Activated gamma-delta T cell treated with anti-CD3 and anti-CD28 coated beads, Interleukin-2, amount 50 U/mL, for 16 hours (primary cell): ENCODE results near the gene KLK5.
"Not testable (repeated sequence)": the region's sequence is repeated elsewhere in the genome, so short reads cannot be mapped to it uniquely, and the experiment has no call there.

Experiments
- DNase-seq: peaks from one replicate; pipeline ENCODE4 v3.0.0-alpha.2; 2020; ENCODE audit warnings: low read depth

The KLK5 gene, protein sequence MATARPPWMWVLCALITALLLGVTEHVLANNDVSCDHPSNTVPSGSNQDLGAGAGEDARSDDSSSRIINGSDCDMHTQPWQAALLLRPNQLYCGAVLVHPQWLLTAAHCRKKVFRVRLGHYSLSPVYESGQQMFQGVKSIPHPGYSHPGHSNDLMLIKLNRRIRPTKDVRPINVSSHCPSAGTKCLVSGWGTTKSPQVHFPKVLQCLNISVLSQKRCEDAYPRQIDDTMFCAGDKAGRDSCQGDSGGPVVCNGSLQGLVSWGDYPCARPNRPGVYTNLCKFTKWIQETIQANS

DNA sequence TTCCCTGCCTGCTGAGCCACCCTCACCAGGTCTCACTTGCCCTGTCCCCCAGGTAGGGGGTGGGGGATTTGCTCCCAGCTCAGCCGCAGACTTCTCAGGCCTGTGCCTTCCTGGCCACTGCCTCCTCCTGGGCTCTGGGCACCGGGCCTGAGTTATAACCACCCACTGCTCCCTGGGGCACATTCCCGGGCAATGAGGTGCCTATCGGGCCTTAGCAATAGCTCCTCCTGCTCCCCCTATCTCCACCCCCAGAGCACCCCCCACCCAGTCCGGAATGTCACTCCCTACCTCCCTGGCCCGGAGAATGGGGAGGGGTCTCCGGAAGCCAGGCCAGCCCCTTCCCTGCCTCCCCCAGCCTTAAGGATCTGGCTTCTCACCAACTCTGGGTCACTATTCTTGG, at the start of gene KLK5:
Gene KLK5, minus strand, starts transcription at position 129 of the 400 bp plus-strand sequence. CDS start 381 bp downstream, outside the sequence.
- no peak for DNase-seq

DNA sequence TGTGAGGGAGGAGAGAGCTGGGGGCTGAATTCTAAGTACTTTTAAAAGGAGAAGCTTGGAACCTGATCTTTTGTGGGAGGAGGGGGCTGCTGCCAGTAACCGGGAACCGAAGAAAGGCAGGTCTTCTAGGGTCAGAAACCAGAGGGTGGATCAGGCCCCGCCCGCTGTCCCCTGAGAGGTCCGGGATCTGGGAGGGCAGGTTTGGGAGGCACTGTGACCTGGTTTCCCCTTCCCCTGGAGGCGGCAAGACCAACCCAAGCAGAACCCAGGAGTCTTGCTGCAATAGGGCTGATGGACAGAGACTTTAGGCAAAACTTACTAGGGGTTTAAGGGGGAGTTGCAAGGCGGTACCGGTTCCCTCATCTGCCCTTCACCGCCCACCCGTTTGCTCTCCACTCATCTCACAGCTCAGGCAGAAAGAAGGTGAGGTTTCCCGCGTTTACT, 49.3 kb upstream of the KLK5 start:
- no peak for DNase-seq

DNA sequence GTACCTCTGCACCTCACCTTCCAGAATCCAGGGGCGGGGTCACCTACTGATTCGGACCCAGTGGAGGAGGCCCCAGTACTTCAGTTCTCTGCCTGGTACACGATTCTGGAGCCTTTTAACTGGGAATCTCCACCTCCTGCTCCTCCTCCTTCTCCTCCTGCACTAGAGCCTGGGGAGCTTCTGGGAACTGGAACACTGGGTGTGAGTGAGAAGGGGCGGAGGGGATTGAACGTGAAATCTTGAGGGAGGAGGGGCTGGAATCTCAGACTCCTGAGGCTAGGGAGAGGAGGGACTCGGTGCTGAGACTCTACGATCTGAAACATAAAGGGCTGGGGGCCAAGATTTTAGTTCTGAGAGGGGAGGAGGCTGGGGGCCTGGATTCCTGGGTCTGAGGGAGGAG, 48.7 kb upstream of the KLK5 start, which contains the start of gene KLK8:
Gene KLK8, minus strand, starts transcription at position 90 of the 400 bp plus-strand sequence. CDS start 437 bp downstream, outside the sequence.
- DNase-seq = no peak

DNA sequence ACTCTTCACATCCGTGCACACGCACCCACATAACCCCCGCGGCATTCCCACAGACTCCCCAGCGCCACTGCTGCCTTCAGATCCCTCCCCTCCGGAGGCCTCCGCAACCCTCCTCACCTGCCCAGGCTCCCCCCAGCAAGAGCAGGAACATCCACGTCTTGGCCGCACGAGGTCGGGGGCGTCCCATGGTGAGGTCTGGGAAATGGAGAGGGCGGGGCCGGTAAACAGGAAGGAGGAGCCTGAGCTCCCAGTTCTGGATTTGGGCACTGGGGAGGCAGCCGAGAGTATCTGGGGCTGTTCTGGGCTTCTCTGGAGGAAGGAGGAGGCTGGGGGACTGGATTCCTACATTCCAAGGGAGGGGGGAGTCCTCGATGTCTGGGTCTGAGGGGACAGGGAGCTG, 48.1 kb upstream of the KLK5 start:
- DNase-seq = no peak

DNA sequence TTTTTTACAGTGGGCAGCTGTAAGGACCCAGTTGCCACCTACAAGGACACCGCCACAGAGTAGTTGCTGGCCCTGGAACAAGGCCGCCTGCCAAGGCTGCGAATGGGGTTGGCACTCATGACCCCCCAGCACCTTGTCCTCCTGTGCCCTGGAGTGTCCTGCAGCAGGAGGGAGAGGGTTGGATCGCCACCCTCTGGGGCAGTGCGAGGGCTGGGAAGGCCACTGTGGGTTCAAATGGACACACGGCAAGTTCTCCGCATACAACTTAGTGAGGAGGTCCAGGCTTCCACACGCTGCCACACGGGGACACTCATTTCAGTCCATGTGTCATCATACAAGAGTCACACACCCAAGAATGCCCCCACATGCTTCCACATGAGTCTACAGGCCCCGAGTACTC, 47.6 kb upstream of the KLK5 start:
- no peak for DNase-seq

DNA sequence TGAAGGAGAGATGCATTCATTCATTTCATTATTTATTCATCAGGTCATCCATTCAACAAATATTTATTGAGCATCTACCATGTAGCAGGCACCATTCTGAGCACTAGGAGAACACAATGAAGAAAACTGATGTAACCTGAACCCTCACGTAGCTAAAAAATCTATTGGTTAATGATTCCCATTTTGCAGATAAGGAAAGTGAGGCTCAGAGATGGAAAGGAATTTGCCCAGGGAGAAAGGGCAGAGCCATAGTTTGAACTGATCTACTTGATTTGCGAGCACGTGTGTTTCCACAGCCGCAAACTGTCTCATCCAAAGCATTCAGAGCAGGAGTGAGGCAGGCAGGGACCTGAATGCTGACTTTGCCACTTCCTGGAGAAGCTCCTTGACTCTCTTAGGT, 45.8 kb upstream of the KLK5 start:
- no peak for DNase-seq

DNA sequence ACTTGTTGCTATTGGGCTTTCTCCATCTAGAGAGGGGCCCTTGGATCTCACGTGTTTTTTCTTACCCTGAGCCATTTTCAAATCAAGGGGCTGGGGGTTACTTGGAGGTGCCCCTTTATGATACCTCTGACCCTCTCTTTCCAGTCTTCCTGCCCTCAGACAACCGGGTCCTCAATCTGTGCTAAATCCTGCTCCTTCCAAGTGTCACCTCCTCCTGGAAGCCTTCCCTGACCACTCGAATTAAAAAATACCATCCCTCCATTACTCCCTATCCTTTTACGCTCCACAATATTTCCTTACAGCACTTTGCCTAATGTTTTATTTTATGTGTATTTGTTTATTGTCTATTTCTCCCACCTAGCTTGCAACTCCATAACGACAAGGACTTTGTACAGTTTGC, 45.2 kb upstream of the KLK5 start:
- DNase-seq = no peak

DNA sequence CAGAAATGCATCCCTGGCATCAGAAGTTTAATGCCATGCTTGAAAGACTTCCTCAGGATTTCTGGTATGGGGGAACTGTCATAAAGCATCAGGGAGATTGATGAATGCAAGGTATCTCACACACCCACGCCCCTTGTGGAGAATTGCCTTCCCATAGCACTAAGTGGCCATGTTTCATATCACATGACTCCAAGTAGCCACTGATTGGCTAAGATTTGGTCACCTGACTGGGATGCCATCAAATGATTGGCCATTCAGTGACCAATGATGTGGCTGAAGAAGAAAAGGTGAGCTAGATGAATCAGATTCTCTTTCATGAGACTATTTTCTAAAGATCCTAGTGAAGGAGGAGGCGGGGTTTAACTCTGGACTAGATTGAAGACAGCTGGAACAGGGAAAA, 41.3 kb upstream of the KLK5 start:
- DNase-seq = no peak

DNA sequence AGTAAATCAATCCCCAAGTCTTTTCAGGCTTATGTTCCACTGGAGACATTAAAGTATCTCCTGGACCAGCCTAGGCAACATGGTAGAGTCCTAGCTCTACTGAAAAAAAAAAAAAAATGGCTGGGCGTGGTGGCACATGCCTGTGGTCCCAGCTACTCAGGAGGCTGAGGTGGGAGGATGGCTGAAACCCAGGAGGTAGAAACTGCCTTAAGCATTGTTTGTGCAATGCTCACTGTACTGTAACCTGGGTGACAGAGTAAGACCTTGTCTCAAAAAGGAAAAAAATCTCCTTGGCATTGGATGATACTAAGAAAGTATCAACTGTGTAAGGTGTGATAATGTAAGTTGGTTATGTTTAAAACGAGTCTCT, 39.8 kb upstream of the KLK5 start:
- DNase-seq = no peak

DNA sequence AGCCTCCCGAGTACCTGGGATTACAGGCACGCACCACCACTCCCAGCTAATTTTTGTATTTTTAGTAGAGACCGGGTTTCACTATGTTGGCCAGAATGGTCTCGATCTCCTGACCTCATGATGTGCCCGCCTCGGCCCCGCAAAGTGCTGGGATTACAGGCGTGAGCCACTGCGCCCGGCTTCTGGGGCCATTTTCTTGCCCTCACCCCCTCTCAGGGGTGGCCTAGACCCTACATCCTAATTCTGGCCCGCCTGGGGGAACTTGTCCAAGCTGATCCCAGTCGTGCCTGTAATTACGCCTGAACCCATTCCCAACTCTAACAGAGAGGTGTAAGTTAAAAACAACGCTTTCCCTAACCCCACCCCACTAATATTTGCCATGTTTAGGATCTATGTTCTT, 31.6 kb upstream of the KLK5 start:
- not testable (repeated sequence) for DNase-seq

DNA sequence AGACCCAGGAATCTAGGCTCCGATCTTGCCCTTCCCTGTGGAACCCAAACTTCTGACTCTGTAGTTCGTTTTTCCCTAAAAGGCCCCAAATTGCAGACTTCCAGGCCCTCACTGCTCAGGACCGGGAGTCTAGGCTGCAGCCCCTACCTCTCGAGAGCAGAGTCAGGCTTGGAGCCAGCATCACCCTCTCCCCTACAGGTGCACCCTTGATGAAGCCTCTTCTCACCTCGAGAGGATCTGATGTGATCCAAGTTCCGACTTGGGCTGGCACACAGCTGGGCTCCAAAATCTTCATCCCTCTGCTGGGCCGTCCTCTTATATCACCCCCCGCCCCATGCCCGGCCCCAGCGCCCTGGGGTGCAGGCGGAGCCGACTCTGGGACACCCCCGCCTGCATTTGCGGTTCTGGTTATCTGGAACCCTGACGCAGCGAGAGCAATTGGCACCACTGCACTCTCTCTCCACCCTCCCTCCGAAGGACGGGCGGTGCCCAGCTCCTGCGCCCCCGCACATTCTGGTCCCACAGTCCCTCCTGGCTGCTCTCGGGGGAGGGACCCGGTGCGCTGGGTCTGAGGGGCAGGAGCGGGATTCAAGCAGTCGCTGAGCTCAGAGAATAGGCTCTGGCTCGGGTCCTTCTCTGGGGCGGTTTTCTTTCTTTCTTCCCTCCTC, 30.9 kb upstream of the KLK5 start, which contains the start of gene KLK7:
Gene KLK7, minus strand, starts transcription at position 293 of the 668 bp plus-strand sequence. CDS start 1,518 bp downstream, outside the sequence.
- no peak for DNase-seq

DNA sequence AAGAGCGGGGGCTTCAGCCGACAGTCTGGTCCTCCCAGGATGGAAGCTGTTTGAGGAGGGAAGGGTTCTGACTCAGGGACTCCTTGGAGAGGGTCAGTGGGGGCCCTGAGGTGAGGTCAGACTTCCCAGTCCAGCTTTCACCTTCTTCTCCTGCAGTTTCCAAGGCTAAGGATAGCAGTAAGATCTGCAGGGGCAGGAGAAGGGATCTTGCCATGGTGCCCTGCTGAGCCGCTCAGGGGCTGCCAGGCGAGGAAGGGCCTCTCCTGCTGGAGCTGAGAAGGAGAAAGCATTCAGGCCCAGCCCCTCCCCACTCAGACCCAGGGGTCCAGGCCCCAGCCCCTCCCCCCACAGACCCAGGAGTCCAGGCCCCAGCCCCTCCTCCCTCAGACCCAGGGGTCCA, 29.3 kb upstream of the KLK5 start:
- DNase-seq = no peak

DNA sequence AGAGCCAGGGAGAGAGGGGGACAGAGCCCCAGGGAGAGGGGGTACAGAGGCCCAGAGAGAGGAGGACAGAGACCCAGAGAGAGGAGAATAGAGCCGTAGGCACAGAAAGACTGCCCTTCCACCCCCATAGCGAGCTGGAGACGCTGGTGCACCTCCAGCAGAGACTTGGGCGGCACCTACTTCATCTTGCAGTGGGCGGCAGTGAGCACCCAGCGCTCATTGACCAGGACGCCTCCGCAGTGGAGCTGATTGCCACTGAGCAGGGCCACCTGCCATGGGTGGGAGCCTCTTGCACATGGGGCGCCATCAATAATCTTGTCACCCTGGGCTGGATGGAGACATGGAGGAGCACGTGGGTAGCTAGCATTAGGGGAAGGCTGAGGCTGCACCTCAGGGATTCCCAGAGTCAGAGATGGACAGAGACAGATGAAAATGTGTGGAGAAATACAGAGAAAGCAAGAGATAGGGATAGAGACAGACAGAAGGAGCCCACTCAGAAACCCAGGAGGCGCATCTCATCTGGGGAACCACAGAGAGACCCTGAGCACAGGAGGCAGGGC, 28.8 kb upstream of the KLK5 start:
- no peak for DNase-seq

DNA sequence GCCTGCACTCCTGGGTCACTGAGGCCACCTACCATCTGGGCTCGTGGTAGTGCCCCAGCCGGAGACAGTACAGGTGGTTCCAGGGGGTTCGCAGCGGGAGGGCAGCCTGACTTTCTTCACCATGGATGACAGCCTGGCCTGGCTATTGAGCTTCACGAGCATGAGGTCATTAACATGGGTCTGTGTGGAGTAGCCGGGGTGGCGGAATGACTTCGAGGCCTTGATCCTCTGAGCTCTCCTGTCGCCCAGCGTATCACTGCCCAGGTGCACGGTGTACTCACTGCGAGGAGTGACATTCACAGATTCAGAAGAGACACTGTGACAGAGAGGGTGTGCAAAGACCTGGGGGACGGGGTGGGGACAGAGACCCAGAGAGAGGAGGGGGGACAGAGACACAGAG, 27.4 kb upstream of the KLK5 start:
- no peak for DNase-seq

DNA sequence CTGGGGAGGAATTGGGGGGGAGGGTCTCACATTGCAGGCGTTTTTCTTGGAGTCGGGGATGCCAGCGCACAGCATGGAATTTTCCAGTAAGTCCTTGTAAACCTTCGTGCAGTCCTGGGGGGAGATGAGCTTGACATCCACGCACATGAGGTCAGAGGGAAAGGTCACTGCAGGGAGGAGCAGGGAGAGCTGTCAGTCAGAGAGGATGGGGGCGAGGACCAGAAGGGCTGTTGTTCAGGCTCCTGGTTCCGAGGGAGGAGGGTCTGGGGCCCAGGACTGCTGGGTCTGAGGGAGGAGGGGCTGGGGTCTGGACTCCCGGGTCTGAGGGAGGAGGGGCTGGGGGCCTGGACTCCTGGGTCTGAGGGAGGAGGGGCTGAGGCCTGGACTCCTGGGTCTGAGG, 26.9 kb upstream of the KLK5 start:
- no peak for DNase-seq

DNA sequence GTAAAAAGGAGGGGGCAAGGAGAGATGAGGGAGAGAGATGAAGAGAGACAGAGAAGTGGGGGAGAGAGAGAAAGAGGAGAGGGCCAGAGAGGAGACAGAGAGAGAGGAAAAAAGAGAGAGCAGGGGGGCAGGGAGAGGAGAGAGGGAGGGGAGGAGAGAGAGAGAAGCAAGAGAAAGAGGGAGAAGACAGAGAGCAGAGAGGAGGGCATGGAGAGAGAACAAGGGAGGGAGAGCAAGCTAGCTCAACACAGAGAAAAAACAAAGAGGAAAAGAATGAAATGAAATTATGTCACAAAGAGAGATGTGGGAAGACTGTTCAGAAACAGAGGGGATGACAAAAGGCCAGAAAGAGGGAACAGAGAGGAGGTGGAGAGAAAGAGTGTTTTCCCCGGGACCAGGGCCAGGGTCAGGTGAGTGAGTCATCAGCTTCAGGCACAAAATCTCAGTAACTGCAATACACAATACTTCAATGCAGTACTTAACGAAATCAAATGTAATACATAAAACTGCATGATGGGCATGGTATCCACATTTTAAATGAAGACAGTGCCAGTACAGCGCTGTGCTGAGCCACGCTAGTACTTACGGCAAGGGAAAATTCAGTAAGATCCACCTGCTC, 26.0 kb upstream of the KLK5 start:
- no peak for DNase-seq

DNA sequence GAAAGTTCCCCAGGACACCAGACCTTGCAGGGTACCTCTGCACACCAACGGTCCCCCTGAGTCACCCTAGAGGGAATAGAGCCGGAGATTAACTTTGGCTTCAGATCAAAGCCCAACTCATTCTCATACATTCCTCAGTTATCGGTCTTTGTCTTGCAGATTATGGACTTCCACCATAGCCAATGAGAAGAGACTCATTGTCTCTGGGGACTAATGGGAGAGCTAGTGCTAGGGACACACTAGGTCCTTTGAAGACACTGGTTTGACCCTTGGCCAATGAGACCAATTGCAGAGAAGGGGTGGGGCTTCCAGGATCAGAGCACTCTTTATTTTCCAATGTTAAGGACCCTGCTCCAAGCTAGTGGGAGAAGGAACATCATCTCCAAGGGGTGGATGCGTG, 24.8 kb upstream of the KLK5 start:
- DNase-seq = no peak

DNA sequence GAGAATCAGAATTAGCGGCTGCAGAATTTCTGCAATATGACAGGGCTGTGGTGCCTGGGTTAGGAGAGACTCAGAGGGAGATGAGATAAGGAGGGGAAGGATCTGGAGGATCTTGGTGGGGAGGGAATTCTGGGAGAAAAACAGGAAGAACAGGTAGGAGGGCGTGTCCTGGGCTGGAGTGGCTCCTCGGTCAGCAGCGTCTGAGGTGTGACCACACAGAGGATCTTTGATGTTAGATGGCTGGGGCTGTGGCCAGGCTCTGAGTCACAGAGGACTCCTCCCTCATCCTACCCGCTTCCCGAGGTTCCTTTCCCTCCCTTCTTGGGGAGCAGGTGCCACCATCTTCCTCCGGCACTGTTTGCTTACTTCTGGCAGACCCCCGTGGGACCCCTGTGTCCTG, 22.9 kb upstream of the KLK5 start:
- DNase-seq = no peak

DNA sequence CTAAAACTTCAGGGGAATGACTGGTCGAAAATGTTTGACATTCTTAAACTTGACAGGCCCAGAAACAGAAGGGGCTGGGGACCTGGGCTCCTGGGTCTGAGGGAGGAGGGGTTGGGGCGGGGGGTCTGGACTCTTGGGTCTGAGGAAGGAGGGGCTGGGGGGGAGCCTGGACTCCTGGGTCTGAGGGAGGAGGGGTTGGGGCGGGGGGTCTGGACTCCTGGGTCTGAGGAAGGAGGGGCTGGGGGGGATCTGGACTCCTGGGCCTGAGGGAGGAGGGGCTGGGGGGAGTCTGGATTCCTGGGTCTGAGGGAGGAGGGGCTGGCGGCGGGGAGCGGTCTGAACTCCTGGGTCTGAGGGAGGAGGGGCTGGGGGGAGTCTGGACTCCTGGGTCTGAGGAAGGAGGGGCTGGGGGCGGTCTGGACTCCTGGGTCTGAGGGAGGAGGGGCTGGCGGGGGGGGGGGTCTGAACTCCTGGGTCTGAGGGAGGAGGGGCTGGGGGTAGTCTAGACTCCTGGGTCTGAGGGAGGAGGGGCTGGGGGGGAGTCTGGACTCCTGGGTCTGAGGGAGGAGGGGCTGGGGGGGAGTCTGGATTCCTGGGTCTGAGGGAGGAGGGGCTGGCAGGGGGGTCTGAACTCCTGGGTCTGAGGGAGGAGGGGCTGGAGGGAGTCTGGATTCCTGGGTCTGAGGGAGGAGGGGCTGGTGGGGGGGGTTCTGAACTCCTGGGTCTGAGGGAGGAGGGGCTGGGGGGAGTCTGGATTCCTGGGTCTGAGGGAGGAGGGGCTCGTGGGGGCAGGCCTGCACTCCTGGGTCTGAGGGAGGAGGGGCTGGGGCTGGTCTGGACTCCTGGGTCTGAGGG, 22.1 kb upstream of the KLK5 start:
- no peak for DNase-seq

DNA sequence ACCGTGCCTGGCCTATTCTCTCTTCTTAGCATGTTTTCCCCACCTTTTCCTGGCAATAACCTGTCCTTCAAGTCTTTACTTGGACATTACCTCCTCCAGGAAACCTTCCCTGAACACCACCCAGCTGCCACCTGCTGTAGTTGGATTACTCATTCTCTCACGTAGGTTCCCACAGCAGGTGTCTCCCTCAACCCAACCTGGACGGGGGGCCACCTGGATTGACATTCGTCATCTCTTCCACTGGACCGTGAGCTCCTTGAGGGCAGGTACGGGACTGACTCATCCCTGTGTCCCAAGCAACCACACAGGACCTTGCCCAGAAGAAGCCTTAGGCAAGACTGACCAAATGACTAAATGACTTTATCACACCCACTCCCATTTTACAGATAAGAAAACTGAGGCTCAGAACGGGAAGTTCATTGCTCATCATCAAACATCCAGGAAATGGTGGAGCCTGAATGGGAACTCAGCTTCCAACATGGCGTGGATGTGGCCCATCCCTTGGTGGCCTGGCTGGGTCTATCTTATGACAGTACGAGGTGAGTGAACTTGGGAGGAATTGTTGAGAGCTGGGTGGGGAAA, 20.0 kb upstream of the KLK5 start:
- no peak for DNase-seq

DNA sequence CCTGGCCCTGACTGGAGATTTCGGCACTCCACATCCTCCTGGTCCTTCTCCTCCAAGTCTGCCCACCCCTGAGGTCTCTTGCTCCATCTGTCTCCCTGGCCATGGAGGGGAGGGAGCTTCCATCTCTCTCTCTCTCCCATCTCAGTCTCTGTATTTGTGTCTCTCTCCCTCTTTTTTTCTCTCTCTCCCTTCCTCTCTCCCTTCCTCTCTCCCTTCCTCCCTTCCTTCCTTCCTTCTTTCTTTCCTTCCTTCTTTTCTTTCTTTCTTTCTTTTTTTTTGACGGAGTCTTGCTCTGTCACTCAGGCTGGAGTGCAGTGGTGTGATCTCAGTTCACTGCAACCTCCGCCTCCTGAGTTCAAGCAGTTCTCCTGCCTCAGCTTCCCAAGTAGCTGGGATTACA, 17.0 kb upstream of the KLK5 start:
- DNase-seq = not testable (repeated sequence)

DNA sequence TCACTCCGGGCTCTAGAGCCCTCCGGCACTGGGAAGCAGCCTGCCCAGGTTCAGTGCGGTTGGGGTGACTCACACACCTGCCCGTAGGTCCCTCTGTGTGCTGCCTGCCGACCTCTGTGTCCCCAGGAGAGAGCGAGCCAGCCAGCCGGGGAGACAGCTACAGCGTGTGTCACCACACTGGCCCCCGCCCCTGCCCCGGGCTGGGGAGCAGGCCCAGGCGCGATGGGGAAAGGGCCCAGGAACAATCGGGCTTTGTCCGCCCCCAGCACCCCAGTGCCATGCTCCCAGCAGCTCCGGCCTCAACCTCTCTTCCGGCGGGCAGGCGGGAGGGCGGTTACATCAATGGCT, 16.5 kb upstream of the KLK5 start, which contains the start of gene KLK6:
Gene KLK6, minus strand, starts transcription at position 179 of the 348 bp plus-strand sequence. CDS start 1,487 bp downstream, outside the sequence.
- DNase-seq = no peak
